HepG2 (cell line): ENCODE data around the gene ACP2. TPM values are rescaled to one million over a fixed set of nuclear protein-coding genes. Genes with fewer than 3 reads are reported as not detected.

Source experiments
- CEBPZ ChIP-seq: IDR thresholded peaks from 2 replicates; pipeline ENCODE4 v1.6.1; 2012; ENCODE audit warnings: low read length, improper control_type of control experiment
- ELF4 ChIP-seq: sonication (generic); formaldehyde crosslinking; IDR thresholded peaks from 2 replicates; pipeline ENCODE4 v1.5.0; 2020; ENCODE audit warnings: missing genetic modification reagents, mild to moderate bottlenecking, moderate library complexity, borderline replicate concordance
- HBP1 ChIP-seq: IDR thresholded peaks from 2 replicates; pipeline ENCODE4 v1.6.1; 2016; ENCODE audit warnings: low read depth, control low read depth
- RBM22 ChIP-seq: fragments of 200-400 bp; formaldehyde crosslinking; optimal IDR thresholded peaks from 2 replicates; pipeline ENCODE3; 2017; ENCODE audit warnings: mild to moderate bottlenecking, low read length, moderate library complexity
- SNAI1 ChIP-seq: sonication (generic); formaldehyde crosslinking; IDR thresholded peaks from 2 replicates; pipeline ENCODE4 v1.5.0; 2020; ENCODE audit warnings: mild to moderate bottlenecking, missing genetic modification reagents, borderline replicate concordance
- XBP1 ChIP-seq: sonication (generic); formaldehyde crosslinking; IDR thresholded peaks from 2 replicates; pipeline ENCODE4 v1.5.0; 2020; ENCODE audit warnings: missing genetic modification reagents
- ZBTB33 ChIP-seq: sonication (generic); formaldehyde crosslinking; IDR thresholded peaks from 2 replicates; pipeline ENCODE4 v1.4.0; 2020; ENCODE audit warnings: missing genetic modification reagents
- ZNF354B ChIP-seq: sonication (generic); formaldehyde crosslinking; IDR thresholded peaks from 2 replicates; pipeline ENCODE4 v1.8.0; 2022; ENCODE audit warnings: mild to moderate bottlenecking, missing genetic modification reagents
- ZNF496 ChIP-seq: sonication (generic); formaldehyde crosslinking; IDR thresholded peaks from 2 replicates; pipeline ENCODE4 v1.8.1; 2023; ENCODE audit warnings: mild to moderate bottlenecking, moderate library complexity, missing genetic modification reagents; ENCODE audit not compliant: insufficient replicate concordance
- ZNF543 ChIP-seq: sonication (generic); formaldehyde crosslinking; IDR thresholded peaks from 2 replicates; pipeline ENCODE4 v1.4.0; 2020; ENCODE audit warnings: mild to moderate bottlenecking, missing genetic modification reagents
- ZNF598 ChIP-seq: sonication (generic); formaldehyde crosslinking; IDR thresholded peaks from 2 replicates; pipeline ENCODE4 v1.5.1; 2020; ENCODE audit warnings: mild to moderate bottlenecking, missing genetic modification reagents, borderline replicate concordance
- ZNF678 ChIP-seq: sonication (generic); formaldehyde crosslinking; IDR thresholded peaks from 2 replicates; pipeline ENCODE4 v1.4.0; 2020; ENCODE audit warnings: mild to moderate bottlenecking, missing genetic modification reagents
- ZNF691 ChIP-seq: sonication (generic); formaldehyde crosslinking; IDR thresholded peaks from 2 replicates; pipeline ENCODE4 v1.4.0; 2020; ENCODE audit warnings: missing genetic modification reagents, low read depth, mild to moderate bottlenecking, borderline replicate concordance
- ZNF703 ChIP-seq: sonication (generic); formaldehyde crosslinking; IDR thresholded peaks from 2 replicates; pipeline ENCODE4 v1.5.1; 2020; ENCODE audit warnings: missing genetic modification reagents, mild to moderate bottlenecking, moderate library complexity, borderline replicate concordance
- ZNF724P ChIP-seq: sonication (generic); formaldehyde crosslinking; IDR thresholded peaks from 2 replicates; pipeline ENCODE4 v1.8.0; 2022; ENCODE audit warnings: missing genetic modification reagents, borderline replicate concordance
- ZNF879 ChIP-seq: sonication (generic); formaldehyde crosslinking; IDR thresholded peaks from 2 replicates; pipeline ENCODE4 v1.8.1; 2023; ENCODE audit warnings: missing genetic modification reagents
- polyA plus RNA-seq, 8 experiments: library from polyadenylated mRNA; depleted of rRNA in 3 of 8; stranded (reverse) in 7 of 8; unstranded in 1 of 8; fragments of >200 nt; fragmentation: Illumina TruSeq in 4 of 8; extraction: Trizol in 4 of 8; gene quantifications; 2 replicates each; pipeline versions ENCODE4 v1.2.1 to v1.2.3, GENCODE V29; 2011 to 2016; ENCODE audit warnings: low read depth in 4 of 8, missing spikeins in 1 of 8, mixed read lengths in 1 of 8; ENCODE audit not compliant: insufficient read depth in 1 of 8
- total RNA-seq, 5 experiments: library from RNA; depleted of rRNA; stranded (reverse); fragments of >200 nt; fragmentation: Illumina TruSeq; extraction: Trizol; gene quantifications; 2 replicates each; pipeline ENCODE4 v1.2.3, GENCODE V29; 2016; ENCODE audit warnings: low read depth in 1 of 5
- TF ChIP-seq, protein P1 (sequence below): sonication (generic); formaldehyde crosslinking; IDR thresholded peaks from 2 replicates; pipeline ENCODE4 v1.5.0; 2020; ENCODE audit warnings: mild to moderate bottlenecking, missing genetic modification reagents
- TF ChIP-seq, protein P2 (sequence below): sonication (generic); formaldehyde crosslinking; IDR thresholded peaks from 2 replicates; pipeline ENCODE4 v1.4.0; 2020; ENCODE audit warnings: missing genetic modification reagents

The ACP2 gene
- total and polyA plus RNA-seq, 2 of the 13 experiments (the other 11 are each of a cell fraction or from before 2014, with no cell fraction given): 17.7 to 20.2 TPM

GRCh38 chr11:47257517-47258316 lies 9.1 kb upstream of the ACP2 start, which contains the start of gene NR1H3 (continued):
- peak; percentile 78 for TF ChIP-seq HBP1 (CRISPR knock-in tag)
- TF ChIP-seq, protein P1, sequence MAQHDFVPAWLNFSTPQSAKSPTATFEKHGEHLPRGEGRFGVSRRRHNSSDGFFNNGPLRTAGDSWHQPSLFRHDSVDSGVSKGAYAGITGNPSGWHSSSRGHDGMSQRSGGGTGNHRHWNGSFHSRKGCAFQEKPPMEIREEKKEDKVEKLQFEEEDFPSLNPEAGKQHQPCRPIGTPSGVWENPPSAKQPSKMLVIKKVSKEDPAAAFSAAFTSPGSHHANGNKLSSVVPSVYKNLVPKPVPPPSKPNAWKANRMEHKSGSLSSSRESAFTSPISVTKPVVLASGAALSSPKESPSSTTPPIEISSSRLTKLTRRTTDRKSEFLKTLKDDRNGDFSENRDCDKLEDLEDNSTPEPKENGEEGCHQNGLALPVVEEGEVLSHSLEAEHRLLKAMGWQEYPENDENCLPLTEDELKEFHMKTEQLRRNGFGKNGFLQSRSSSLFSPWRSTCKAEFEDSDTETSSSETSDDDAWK (CRISPR knock-in tag): no peak
- TF ChIP-seq ZNF543: no peak
- no peak for TF ChIP-seq ZNF678 (CRISPR knock-in tag)
- no peak for TF ChIP-seq ZNF354B (CRISPR knock-in tag)
- no peak for TF ChIP-seq ZNF691
- peak; percentile 66; the same call in 1 of the 2 replicates for TF ChIP-seq ZNF724P
- no peak for TF ChIP-seq ZBTB33 (CRISPR knock-in tag)
- TF ChIP-seq RBM22: no peak
- TF ChIP-seq SNAI1 (CRISPR knock-in tag): 0 out of 2 replicates have a peak, but pooled peaks have one; percentile 11
- TF ChIP-seq, protein P2, sequence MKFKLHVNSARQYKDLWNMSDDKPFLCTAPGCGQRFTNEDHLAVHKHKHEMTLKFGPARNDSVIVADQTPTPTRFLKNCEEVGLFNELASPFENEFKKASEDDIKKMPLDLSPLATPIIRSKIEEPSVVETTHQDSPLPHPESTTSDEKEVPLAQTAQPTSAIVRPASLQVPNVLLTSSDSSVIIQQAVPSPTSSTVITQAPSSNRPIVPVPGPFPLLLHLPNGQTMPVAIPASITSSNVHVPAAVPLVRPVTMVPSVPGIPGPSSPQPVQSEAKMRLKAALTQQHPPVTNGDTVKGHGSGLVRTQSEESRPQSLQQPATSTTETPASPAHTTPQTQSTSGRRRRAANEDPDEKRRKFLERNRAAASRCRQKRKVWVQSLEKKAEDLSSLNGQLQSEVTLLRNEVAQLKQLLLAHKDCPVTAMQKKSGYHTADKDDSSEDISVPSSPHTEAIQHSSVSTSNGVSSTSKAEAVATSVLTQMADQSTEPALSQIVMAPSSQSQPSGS: no peak
- TF ChIP-seq ZNF496 (CRISPR knock-in tag): no peak
- TF ChIP-seq ZNF598 (CRISPR knock-in tag): no peak
- no peak for TF ChIP-seq ELF4 (CRISPR knock-in tag)
- TF ChIP-seq ZNF703 (CRISPR knock-in tag): no peak
- TF ChIP-seq CEBPZ: no peak
- no peak for TF ChIP-seq ZNF879 (CRISPR knock-in tag)
- TF ChIP-seq XBP1 (CRISPR knock-in tag): no peak
